22Rv1 (cell line): ENCODE data around the gene TNS1.

Experiments
- H3K27ac ChIP-seq: fragments of 450-650 bp; 2 replicates; pipeline ENCODE4 v1.5.1; 2017
- CTCF ChIP-seq: fragments of 450-650 bp; IDR thresholded peaks from 2 replicates; pipeline ENCODE4 v1.5.1; 2017; ENCODE audit warnings: mild to moderate bottlenecking
- ZFX ChIP-seq: fragments of 450-650 bp; IDR thresholded peaks from 2 replicates; pipeline ENCODE4 v1.6.1; 2017; ENCODE audit warnings: antibody characterized with exemption, borderline replicate concordance

Gene TNS1

GRCh38 chr2:217934321-217935131, 68.3 kb downstream of the TNS1 start:
- TF ChIP-seq ZFX (no peak), CTCF (no peak)
- no peak overlapping the region for H3K27ac ChIP-seq

GRCh38 chr2:217933617-217933993, 69.2 kb downstream of the TNS1 start:
- no peak overlapping the region for H3K27ac ChIP-seq
- no peak for TF ChIP-seq CTCF
- no peak for TF ChIP-seq ZFX

- no peak overlapping the region for H3K27ac ChIP-seq
- TF ChIP-seq ZFX (no peak), CTCF (no peak)
Measured at GRCh38 chr2:217932803-217933616, 69.8 kb downstream of the TNS1 start.

GRCh38 chr2:217931846-217932560, 70.8 kb downstream of the TNS1 start:
- H3K27ac ChIP-seq = no peak overlapping the region
- no peak for TF ChIP-seq ZFX
- TF ChIP-seq CTCF = no peak

GRCh38 chr2:217930761-217931563, 71.8 kb downstream of the TNS1 start:
- TF ChIP-seq CTCF (no peak), ZFX (no peak)
- no peak overlapping the region for H3K27ac ChIP-seq

GRCh38 chr2:217929757-217930707, 72.8 kb downstream of the TNS1 start:
- TF ChIP-seq ZFX = no peak
- no peak for TF ChIP-seq CTCF

More at GRCh38 chr2:217929757-217930707, 72.8 kb downstream of the TNS1 start:
- H3K27ac ChIP-seq = no peak overlapping the region
